CD4-positive, alpha-beta T cell treated with Interleukin-17A for 4 hours (primary cell): ENCODE results near the gene SFSWAP.

ENCODE experiments used
- DNase-seq: peaks from one replicate; pipeline ENCODE4 v3.0.0-alpha.2; 2020; ENCODE audit warnings: mixed read lengths

The SFSWAP gene

DNA sequence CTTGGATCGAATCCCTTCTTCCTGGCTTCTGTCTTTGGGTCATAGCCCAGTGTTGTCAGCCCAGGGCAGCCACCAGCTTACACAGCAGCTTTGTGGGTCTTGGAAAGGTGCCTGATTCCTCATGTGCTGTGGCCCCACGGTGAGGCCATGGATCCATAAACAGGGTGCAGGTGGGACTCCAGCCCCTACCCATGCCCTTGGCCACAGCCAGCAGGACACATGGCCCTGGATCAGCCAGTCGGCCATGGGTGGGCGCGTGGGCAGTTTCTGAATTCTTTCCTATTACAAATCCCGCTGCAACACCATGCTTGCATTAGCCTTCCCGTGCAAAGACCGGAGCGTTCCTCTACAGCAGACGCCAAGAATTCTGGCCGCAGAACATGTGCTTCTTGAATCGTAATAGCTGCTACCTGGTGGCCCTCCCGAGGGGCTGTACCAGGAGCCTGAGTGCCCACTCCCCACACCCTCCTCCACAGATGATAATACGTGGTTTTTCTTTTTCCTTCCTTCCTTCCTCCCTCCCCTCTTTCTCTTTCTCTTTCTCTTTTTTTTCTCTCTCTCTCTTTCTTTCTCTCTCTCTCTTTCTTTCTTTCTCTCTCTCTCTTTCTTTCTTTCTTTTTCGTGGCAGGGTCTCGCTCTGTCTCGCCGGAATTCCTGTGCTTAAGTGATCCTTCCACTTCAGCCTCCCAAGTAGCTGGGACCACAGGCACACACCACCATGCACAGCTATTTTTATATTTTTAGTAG lies 114.4 kb downstream of the SFSWAP start:
- no peak for DNase-seq

GRCh38 chr12:131826097-131826928 lies 115.4 kb downstream of the SFSWAP start:
- no peak for DNase-seq

DNA sequence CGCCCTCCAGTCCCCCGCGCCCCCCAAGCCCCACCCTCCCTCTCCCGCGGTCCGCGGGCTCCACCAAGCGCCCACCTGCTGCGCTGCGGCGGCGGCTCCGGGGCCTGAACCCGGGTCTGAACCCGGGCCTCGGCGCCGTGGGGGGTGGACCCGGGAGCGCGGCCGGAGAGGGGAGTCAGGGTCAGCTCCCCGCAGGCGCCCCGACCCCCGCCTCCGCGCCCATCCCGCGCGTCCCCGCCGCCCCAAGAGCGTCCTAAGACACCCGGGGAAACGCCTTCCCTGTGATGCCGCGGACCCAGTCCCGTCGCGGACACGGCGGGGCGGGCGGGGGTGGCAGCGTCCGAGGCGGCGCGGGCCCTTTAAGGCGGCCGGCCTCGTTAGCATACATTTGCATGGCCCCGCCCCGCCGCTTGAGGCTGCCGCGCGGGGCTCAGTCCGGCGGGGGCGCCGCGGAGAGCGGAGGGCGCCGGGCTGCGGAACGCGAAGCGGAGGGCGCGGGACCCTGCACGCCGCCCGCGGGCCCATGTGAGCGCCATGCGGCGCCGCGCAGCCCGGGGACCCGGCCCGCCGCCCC lies 117.2 kb downstream of the SFSWAP start, which contains the start of gene MMP17:
Gene MMP17 (plus strand): TSS at position 433 of the 574 bp plus-strand sequence. CDS start 102 bp downstream, at position 535.
- DNase-seq, result peak; percentile 26

DNA sequence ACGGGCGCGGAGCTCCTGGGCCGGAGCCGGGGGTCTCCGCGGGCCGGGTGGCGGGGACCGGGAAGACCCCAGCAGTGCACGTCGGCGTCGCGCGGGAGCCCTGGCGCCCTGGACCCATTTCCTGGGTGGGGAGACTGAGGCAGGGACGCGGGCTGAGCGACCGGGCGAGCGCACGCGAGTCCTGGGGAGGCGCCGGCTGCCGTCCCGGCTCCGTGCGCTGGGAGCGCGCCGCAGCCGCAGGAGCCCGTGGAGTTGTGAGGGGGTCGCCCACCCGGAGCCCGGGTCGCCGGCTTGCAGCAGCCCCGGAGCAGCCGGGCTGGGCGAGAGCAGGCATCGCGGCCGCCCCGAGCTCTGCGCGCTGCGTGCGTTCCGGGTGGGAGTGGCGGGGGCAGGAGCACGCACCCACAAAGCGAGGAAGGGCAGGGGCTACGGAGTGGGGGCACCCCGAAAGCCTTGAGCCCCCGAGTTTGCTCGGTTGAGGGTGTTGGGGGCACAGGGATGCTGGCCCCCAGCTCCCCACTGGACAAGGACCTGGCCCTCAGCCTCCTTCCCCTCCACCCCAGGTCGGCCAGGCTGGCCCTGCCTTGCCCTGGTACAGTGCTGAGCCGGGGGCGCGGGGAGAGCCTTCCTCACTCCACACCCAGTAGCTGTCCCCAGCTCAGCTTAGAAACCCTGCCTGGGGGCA lies 117.9 kb downstream of the SFSWAP start:
- DNase-seq, result no peak

DNA sequence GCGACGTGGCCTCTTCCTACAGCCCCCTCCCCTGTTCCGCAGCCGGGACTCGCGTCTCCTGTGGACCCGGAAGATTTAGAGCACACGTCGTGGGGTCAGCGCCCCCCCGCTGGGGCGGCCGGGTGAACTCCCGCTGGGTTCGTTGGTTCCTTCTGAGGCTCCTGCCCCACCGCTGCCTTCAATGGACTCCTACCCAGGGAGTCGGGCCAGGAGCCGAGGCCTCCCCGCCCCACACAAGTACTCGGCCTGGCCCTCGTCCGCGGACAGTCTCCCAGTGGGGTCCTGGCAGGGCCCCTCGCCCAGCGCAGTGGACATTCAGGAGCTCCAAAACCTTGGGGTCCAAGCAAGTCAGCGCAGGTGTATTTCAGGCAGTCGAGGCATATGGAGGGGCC lies 118.5 kb downstream of the SFSWAP start:
- no peak for DNase-seq

- no peak for DNase-seq
Observed at GRCh38 chr12:131829791-131830334, 119.0 kb downstream of the SFSWAP start.

- DNase-seq, result peak; percentile 52
Observed at GRCh38 chr12:131830335-131830913, 119.5 kb downstream of the SFSWAP start.

GRCh38 chr12:131830914-131831571 lies 120.2 kb downstream of the SFSWAP start:
- peak; percentile 38 for DNase-seq

GRCh38 chr12:131831635-131832041 lies 120.7 kb downstream of the SFSWAP start:
- no peak for DNase-seq

DNA sequence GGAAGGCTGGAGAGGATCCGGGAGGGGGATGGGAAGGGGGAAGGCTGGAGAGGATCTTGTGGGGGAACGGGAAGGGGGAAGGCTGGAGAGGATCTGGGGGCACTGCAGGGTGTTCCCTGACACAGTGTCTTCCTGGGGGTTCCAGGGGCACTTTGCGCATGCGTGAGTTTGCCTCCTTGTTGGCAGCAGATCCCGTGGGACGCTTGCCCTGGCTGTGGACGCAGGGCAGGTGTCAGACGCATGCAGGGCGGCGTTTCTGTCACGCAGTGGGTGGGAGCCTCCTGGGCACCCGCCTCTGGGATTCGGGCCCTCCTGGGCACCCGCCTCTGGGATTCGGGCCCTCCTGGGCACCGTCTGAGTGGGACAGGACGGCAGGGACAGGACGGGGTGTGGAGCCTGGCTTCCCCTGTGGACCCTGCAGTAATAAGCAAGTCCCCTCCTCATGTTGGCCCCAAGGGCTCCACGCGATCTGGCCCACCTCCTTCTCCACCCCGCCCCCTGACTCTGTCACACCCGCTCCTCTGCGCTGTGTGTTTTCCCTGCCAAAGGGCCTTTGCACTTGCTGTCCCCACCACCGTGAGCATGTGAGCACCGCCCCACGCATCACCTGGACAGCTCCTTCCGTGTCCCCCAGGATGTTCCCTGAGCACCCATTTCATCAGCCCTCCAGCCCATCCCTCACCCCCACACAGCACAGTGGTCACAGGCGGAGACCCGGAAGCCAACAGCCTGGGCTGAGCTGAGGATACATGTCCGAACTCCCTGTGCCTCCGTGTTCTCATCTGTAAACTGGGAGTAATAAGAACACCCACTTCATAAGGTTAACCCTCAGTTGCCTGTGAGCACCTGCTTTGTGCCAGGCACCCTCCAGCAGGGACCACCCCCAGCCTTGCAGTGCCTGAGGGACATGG lies 121.7 kb downstream of the SFSWAP start:
- DNase-seq, result no peak

- no peak for DNase-seq
Observed at GRCh38 chr12:131833288-131833895, 122.5 kb downstream of the SFSWAP start.

GRCh38 chr12:131833896-131834641 lies 123.2 kb downstream of the SFSWAP start:
- DNase-seq, result no peak

DNA sequence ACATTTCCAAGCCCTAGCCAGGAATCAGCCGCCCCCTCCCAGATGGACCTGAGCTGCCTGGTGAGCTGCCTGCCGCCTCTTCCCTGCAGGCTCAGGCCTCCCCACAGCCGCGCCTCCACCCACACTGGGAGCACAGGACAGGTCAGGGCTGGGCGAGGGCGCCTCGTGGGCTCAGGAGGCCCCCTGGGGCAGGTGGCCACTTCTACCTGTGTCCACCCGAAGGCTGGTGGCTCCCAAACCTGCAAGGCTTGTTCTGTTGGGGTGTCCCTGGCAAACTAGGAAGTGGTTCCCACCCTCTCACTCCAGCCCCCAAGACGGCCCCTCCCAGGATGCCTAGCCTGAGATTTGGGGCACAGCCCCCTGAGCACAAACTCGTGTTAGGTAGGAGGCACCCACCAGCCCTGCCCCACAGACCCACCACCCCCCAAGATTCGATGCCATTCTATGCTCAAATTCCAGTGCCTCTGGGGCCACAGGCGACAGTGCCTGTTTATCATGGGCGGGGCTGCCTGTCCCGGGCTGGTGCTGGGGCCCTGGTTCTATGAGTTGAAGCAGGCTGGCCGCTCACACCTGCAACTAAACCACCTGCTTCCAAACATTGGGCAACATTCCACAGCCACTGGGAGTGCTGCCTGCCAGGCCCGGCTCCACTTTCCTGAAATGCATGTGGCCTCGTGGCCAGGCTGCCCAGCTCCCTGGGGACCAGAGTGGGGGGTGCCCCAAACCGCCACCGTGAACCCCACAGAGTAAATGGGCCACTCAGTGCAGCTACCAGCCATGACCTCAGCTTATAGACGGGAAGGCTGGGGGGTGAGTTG lies 124.1 kb downstream of the SFSWAP start:
- DNase-seq, result no peak

DNA sequence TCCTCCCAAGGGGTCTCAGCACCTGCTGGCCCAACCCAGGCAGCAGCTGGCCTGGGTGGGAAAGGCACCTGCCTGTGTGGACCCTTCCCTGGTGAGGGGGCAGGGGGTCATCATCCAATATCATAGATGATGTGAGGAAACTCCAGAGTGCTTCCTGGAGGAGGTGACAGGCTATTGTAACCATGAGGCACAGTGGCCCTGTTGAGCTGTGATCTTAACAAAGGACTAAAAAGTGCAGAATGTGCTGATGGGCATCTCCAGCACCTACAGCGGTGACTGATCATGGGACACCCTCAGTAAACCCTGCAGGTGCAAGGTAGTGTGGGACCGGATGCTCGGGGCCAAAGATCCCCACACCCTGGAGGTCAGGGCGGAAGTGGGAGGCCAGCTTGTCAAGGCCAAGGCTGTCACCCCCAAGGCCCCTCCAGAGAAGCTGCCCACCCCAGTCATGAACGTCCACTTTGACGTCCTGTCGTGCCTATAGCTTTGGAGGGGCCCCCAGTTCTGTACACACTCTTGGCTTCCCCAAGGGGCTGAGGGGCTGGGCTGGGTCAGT lies 124.8 kb downstream of the SFSWAP start:
- DNase-seq, result no peak

DNA sequence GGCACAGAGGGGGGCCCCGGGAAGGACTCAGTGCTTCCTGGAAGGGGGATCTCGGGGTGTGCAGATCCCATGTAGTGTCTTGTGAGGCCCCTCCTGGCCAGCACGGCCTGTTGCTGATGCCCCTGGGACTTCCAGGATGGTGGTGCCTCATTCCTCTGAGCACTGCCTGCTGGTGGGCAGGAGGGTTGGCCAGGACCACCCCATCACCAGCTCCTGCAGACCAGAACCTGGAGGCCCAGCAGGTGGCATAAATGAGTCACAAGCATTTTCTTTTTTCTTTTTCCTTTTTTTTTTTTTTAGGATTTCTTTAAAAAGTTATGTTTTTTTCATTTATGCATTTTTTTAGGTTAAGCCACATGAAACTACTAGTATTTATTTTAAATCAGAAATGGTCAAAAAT lies 125.3 kb downstream of the SFSWAP start:
- no peak for DNase-seq

GRCh38 chr12:131836714-131837397 lies 126.0 kb downstream of the SFSWAP start:
- DNase-seq, result no peak

DNA sequence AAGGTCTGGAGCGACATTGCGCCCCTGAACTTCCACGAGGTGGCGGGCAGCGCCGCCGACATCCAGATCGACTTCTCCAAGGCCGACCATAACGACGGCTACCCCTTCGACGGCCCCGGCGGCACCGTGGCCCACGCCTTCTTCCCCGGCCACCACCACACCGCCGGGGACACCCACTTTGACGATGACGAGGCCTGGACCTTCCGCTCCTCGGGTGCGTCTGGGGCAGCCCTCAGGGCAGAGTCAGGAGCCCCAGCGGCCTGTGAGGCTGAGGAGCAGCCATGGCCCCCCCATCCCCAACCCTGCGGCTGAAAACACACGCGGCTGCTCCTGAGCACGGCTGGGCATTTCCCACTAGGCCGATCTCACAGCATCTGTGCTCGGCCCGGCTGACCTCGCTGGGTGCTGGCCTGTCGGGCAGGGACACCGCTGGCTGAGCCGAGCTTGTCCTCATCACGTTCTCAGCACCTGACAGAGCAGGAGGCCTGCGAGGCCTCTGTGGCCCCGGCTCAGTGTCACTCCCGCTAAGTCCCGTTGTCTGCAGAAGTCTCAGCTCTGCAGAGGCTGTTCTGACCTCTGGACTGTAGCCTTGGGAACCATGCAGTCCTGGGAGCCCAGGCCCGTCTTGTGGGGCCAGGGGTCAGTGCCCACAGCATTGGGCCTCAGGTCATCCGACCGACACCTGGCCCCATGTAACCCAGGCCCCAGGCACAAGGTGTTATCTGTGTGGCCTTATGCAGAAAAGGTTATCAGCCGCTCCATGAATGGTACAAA lies 129.9 kb downstream of the SFSWAP start:
- no peak for DNase-seq
